Measurements from ENCODE around the gene C1QL2.
A peak's percentile ranks its signal among the peaks of the same experiment; 100 is the strongest.

The C1QL2 gene

DNA sequence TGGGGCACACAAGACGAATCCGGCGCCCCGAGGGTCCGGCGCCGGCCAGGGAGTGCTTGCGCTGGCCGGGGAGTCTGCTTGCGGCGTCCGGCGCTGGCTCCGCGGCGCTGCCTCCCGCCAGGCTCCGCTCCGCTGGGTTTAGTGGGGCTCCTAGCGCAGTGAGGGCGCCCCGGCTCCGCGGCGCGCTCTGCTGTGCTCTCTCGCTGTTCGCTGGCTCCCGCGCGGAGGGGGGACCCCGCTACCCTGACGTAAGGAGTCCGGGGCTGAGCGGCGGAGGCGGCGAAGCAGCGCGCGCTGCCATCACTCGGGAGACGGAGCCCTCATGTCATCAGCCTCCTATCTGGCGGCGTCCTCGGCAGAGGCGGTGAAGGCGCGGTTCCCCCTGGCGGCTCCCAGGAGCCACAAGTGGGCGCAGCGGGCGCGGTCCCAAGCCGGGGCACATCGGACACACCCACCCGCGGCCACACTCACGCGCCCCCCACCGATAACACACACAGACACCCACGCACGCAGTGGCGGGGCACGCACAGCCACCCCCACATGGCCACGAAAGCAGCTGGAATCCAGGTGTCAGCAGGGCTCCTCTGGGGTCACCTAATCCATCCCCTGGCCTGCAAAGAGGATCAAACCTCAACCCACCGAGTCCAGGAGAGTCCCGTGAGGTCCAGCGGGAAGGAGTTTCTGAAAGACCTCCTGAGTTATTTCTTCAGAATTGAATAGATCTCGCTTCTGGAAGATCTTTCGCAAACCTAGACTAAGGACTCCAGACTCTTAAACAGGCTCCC, at the start of gene C1QL2:
Gene C1QL2, minus strand, starts transcription at position 189 of the 785 bp plus-strand sequence. CDS start 482 bp downstream, outside the sequence.
- DNase-seq (ENCODE audit: low spot score), result no peak

DNA sequence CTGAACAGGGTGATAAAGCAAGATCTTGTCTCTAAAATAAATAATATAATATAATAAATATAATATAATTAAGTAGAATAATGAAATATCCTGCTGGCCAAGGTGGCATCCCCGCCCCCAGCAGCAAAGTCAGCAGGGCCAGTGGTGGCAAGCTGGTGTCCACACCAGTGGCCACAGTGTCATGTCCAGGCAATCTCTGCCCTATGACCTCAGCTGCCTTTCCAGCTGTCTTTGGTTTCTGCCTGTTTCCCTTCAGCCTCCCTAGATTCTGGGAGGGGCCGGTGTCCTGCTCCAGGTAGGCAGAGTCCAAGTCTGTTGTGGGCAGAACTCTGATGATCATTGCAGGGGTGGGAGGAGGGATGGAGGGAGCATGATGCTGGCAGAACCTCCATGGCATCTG, 48.9 kb upstream of the C1QL2 start:
- no peak for DNase-seq (ENCODE audit: low spot score)

DNA sequence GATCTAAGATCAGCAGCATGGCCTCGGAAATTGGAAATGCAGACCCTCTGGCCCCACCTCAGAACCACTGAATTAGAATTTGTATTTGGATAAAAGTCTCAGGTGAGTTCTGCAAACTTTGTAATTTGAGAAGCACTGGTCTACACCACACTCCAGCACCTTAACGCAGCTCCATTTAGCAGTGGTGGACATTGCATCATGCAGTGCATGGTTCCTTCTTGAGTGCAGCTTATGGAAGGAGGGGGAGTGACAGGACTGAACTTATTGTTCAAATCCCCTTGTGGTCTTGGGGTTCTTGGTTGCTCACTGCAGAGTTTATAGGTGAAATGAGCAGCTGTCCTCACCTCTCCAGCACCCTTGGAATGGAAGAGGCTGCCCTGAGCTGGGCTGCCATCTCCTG, 47.6 kb upstream of the C1QL2 start:
- DNase-seq (ENCODE audit: low spot score), result no peak

DNA sequence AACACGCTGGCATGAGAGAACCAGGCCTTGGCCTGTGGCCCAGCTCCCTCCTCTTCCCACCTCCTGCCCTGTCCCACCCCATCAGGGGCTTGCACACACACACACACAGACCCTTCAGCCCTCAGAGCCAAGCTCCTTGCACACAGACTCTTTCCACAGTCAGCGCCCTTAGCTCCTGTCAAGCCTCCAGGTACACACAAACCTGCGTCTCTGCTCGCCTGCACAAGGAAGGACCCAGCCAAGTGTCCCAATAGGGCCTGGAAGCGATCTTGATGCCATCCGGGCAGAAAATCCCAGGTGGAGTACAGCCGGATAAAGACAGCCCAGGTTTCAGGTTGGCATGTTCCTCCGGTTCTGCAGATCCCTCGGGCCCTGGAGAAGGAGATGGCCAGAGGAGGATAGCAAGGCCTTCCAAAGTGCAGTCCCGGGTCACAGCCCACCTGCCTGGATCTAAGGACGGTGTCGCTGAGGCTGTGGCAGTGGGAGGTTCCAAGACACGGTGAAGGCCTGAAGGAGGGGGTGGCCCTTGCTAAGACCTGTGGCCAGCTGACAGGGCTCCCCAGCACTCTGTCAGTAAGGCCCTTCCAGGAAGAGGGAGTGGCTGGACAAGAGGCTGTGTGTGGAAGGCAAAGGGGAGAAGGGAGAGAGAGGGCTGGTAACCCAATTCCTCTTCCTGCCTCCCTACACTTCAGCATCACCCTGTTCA, 46.6 kb upstream of the C1QL2 start:
- no peak for DNase-seq (ENCODE audit: low spot score)

DNA sequence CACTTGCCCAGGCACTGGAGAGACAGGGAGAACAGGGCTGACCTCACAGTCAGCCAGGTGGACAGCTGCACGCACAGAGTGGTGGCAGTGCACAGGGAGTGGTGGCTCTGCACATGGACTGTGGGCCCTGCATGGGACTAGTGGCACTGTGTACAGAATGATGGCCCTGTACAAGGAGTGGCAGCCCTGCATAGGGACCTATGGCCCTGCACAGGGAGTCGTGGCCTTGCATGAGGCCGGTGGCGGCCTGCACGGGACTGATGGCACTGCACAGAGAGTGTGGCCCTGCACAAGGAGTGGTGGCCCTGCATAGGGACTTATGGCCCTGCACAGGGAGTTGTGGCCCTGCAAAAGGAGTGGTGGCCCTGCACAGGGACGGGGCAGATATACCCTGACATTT, 46.0 kb upstream of the C1QL2 start:
- DNase-seq (ENCODE audit: low spot score), result no peak

DNA sequence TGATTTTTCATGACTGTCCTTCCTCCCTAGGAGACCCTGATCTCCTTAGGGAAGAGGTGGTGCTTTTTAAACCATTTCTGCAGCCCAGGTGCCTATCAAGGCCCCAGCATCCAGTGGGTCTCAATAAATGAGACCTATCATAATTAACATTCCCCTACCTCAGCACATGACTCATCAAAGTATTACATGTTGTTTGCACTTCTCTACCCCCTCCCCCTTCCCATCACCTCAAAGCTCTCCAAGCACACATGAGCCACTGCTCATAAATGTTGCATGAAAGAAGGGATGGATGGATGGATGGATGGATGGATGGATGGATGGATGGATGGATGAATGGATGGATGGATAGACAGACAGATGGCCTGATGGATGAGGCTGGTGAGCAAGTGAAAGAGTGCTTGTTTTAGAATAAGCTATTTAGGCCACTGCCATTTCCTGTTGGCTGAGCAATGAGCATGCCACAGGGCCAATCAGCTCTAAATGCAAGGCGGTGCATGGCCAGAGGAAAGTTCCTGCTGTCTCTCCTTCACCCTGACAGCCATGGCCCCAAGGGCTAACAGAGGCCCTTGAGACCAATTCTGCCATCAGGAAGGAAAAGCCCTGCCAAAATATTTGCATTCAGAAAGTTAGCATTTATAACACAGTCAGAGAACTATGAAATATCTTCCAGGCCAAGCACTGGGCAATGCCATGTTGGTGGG, 44.2 kb upstream of the C1QL2 start:
- no peak for DNase-seq (ENCODE audit: low spot score)

DNA sequence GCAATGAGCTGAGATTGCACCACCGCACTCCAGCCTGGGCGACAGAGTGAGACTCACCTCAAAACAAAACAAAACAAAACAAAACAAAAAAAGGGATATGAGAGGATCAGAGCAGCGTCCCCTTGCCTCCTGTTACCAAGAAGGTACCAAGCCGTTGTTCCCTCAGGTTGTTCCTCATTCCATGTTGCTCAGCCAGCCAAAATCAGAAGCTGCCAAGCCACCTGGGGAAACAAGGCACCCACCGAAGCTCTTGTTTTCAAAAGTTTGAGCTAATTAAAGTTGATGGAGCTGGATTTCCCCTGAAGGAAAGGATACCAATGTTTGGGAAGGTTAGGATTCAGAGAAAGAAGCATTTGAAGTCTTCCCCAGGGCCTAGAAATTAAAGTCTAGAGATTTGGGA, 43.3 kb upstream of the C1QL2 start:
- no peak for DNase-seq (ENCODE audit: low spot score)

DNA sequence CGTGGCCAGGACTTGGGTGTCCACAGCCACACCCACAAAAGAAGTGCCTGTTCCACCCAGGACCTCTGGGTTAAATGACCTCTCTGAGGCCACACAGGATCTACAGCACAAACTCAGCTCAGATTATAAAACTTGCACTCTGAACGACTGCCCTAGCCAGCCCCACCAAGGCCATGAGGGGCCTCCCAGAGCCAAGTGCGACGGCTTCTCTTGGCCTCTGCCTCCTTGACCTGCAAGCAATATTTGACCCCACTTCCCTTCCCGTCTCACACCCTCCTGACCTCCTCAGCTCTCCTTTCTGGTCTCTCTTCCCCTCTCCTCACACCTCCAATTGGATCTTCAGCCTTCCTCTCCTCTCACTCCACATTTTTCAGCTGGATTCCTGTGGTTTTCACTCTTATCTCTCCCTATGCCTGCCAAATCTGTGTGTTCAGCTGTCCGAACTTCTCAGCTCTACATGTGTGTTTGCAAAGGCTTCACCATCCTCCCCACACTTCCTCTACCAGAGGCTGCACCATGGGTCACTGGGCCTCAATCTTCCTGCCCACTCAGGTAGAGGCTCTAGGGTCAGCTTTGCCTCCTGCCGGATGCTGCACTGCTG, 39.8 kb upstream of the C1QL2 start:
- DNase-seq (ENCODE audit: low spot score), result no peak

DNA sequence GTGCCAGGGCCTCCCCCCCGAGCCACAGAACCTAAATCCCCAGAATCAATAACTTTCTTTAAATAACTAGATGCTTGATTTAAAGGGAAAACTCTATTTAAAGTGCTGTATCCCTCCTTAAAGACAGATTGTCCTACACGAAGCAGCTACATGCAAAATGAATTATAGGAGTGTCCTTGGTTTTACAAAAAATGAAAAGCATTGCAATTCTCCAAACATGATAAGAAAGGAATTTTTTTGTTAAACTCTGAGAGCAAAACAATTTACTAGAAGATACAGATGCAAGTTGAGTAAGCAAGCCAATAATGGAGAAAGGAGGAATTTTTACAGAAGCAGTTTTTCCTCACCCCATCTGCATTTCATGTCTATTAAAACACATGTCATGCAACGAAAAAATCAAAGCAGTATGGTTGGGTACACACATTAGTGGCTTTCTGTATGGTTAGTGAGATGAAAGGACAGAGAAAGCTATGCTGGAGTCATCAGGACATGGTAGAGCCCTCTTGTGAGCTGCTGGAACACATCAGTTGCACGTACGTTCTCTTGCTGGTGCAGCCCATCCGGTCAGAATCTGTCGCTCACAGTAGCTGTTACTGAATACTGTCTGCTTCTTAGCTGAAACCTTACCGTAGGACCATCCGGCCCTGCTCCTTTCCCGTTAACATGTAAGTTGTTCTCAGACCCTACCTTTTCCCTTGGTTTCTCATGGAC, 39.1 kb upstream of the C1QL2 start:
- DNase-seq (ENCODE audit: low spot score), result no peak

DNA sequence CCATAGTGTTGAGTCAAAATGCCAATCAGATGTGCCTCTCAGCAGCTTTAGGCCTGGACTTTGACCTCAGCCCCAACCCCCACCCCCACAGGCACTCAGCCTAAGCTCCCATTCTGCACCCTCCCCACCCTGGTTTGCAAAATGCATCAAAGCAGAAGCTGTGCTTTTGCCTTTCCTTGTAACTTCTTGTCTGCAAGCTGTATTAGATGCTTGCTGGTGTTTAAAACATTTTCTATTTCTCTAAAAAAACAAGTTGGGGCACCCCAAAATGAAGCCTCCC, 38.5 kb upstream of the C1QL2 start:
- DNase-seq (ENCODE audit: low spot score), result no peak

DNA sequence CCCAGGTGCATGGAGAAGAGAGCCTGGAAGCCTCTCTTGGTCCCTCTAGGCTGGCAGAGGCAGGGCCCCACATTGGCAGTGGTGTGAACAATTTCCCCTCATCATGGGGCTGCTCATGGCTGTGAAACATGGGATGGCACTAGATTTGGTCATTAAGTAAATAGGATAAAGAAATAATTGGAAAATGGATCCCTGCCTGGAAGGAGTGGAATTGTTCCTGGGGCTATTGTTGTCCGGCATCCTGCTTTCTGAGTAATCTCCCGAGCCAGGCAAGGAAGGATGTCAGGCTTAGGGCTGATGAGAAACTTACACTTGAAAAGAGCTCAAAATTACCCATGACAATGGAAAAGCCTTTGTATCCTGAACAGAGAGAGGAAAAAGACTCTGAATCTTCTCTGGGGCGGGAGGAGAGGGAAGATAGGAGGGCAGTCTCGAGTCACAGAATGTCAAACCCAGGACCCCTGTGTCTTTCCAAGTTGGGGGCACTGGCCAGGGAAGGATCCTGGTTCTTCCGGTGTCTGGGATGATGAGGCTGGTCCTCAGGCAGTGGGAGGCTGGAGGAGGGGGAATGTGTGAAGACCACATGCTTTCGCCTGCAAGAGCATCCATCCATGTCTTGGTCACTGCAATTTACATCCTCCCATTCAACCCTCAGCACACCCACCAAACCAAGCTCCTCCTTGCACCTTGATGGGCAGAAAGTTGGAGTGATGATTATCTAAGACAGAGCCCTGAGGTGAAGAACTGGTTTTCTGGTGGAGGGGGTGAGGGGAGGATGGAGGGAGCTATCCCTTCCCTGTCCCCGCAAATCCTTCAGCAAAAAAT, 38.0 kb upstream of the C1QL2 start:
- no peak for DNase-seq (ENCODE audit: low spot score)

DNA sequence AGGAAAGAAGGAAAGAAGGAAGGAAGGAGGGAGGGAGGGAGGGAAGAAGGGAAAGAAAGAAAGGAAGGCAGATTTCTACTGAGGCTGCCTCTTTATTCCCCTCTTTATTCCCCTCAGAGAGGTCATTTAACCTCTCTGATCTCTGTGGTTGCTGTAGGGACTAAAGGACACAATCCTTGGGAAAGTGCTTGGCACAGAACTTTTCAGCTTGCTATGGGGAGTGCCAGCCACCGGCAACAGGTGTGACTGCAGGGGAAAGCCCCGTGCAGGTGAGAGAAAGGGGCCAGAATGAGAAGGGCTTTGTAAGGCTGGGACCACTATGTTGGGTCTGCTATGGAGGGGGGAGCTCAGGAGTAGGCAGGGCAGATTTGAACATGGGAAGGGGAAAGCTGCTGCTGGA, 37.3 kb upstream of the C1QL2 start:
- DNase-seq (ENCODE audit: low spot score), result no peak

DNA sequence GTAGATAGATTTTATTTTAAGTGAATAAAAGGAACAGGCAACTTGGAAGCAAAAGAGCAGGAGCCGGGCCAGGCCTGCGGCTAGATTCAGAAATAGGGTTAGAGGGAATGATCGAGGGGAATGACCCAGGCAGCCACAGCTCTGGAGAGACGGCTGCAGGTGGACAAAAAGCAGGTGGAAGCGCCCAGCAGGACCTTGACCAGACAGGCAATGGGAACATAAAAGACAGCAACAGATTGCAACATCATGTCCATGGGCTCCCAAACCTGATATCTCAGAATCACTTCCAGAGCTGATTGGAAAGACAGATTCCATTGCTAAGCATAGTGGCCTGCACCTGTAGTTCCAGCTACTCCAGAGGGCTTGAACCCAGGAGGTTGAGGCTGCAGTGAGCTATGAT, 36.5 kb upstream of the C1QL2 start:
- no peak for DNase-seq (ENCODE audit: low spot score)

DNA sequence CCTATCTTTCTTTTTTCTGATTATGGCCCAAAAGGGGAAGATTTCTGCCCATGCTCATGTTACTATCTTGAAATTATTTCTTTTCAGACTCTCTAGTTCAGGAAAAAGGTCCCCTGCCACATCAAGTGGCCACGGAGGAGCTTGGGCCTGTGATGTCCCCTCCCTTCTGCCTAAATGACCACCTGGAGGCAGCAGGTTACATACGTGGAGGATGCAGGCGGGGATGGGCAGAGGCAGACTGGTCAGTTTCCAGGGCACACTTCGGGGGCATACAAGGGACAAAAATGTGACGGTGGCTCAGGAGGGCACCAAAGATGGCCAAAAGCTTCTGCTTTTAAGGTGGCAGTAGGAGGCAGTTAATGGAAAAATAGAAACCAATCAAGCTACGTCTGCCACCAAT, 34.3 kb upstream of the C1QL2 start:
- no peak for DNase-seq (ENCODE audit: low spot score)

DNA sequence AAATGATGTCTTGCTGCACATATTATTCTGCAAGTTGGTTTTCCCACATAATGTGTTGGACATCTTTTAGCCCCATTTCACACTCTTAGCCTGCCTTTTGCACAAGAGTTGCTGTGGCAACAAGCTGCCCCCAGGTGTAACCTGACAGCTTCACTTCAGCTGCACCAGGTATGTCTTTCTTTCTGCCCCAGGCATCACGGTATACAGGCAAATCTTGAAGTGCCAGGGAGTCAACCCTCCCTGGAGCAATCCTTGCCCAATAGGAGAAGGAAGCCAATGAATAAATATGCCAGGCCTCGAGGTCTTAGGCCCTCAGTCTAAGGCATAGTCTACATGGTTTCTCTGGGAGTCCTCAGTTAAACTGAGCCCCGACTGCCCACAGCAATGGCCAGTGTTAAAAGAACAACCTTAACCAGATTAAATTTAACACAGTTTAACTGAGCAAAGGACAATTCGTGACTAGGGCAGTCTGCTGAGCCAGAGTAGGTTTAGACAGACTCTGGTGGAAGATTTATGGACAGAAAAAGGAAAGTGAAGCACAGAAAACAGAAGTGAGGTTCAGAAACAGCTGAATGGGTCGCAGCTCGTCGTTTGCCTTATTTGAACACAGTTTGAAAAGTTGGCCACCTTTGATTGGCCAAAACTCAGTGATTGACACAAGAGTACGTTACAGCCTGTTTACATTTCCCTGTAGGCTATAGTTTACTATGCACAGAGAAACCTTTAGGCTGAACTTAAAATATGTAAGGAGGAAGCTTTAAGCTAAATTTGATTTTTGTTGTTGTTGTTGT, 32.0 kb upstream of the C1QL2 start:
- no peak for DNase-seq (ENCODE audit: low spot score)

DNA sequence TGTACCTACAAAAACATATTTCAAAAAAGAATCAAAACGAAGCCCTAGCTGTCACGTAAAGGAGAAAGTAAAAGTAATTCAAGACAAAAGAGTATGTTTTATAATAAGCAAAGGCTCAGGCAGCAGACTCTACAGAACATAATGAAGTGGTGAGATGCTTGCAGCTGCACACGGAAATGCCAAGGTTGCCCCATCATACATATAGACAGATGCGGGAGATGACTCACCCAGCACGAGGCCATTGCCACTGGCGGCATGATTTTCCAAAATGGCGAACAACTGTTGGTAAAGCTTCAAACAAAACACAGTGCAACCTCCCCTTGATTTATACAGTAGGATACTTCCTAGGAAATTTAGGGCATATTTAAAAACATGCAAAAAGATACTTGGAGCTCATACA, 26.0 kb upstream of the C1QL2 start:
- DNase-seq (ENCODE audit: low spot score), result peak; percentile 43

DNA sequence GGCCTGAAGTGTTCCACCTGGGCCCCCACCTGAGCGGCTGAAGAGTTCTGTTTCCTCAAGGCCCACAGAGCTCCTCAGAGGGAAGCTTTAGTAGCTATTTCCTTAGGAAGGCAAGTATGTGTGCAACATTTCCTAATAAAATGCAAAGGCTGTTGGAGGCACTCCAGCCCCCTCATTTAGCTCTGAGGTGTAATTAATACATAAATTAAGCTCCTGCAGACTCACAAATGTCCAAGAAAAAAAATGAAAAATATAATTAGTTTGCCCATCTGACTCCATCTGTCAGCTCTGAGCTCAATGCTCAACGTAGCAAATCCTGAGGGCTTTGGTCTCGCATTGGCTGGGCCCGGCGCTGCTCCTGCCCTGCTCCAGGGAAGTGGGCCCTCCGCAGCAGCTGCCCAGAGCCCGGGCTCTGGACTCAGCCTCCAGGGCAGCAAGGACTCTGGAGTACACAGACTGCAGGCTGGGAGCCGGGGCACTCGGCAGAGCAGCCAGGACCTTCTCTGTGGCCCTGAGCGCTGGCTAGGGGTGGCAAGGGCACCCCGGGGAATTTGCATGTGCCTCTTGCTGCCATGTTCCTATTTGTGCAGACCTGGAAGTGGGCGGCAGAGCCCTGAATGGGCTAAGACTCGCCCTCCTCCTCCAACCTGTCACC, 23.4 kb upstream of the C1QL2 start:
- no peak for DNase-seq (ENCODE audit: low spot score)

DNA sequence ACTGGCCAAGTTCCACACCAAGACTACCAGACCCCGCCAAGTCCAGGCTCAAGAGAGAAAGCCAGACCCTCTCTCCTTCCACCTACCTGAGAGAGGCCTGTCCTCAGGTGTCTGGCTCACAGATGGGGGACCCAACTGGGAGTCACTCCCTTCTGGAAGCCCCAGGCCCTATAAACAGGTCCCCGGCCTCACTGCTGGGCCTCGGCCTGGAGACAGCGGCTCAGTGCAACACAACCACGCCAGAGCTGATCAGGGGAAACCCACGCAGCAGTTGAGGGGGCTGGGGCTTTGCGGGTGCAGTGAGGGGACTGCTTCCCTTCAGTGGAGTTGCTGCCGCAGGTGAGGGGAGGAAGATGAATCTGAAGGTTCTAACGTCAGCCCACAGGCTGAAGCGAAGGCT, 22.8 kb upstream of the C1QL2 start:
- no peak for DNase-seq (ENCODE audit: low spot score)

DNA sequence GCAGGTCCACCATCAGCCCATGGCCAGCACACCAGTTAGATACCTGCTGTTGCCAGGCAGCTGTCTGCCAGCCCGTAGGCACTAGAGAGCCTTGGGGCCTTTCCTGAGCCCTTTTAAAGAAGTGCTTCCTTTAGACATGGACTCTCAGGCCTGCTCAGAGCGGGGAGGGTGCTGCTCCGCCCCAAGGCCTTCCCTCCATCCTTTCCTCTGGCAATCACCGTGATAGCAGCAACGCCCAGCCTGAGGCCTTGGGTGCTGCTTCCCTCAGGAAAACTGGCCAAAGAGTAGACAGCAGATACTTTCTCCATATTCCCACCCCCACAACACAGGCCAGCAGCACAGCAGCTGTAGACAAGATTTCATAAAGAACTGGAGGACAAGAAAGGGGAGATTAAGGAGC, 22.3 kb upstream of the C1QL2 start:
- no peak for DNase-seq (ENCODE audit: low spot score)

DNA sequence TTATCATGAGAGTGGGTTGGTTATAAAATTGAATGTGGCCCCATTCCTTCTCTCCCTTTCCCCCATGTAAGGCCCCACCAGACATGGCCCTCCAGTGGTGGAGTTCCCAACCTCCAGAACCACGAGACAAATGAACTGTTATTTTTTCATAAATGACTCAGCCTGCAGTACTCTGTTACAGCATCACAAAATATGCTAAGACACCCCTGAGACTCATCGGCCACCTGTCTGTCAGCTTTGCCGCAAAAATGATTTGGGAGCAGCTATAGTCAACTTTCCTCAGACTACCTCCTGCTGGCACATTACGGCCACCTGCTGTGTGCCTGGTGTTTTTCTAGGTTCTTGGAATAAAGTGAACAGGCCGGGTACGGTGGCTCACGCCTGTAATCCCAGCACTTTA, 21.4 kb upstream of the C1QL2 start:
- no peak for DNase-seq (ENCODE audit: low spot score)

Measured in RKO (cell line).